Vagina (tissue), 2 donors: ENCODE measurements around the gene GP1BB. TPM values are rescaled to one million over a fixed set of nuclear protein-coding genes. Genes with fewer than 3 reads are reported as not detected.

ENCODE experiments used
- DNase-seq, 2 donors: peaks; one replicate each; pipeline ENCODE4 v3.0.0-alpha.2; 2017; ENCODE audit errors: extremely low spot score in 2 of 2
- H3K27ac ChIP-seq: fragments of 200-600 bp; sonication (generic); one replicate; pipeline ENCODE4 v1.5.1; 2019
- H3K27me3 ChIP-seq: fragments of 200-600 bp; sonication (generic); one replicate; pipeline ENCODE4 v1.5.1; 2019
- H3K36me3 ChIP-seq, 2 donors: fragments of 200-600 bp; sonication (generic); one replicate each; pipeline ENCODE4 v1.5.1; 2017 to 2019
- H3K4me1 ChIP-seq: fragments of 200-600 bp; sonication (generic); one replicate; pipeline ENCODE4 v1.5.1; 2019
- H3K4me3 ChIP-seq, 2 donors: fragments of 200-600 bp; sonication (generic); 1 replicate in 1 of 2; 2 replicates in 1 of 2; pipeline ENCODE4 v1.5.1; 2016 to 2019
- H3K9me3 ChIP-seq: fragments of 200-600 bp; sonication (generic); one replicate; pipeline ENCODE4 v1.5.1; 2019
- POLR2A ChIP-seq, 2 donors: fragments of 450-650 bp; IDR thresholded peaks; one replicate each; pipeline ENCODE4 v1.6.1; 2017; ENCODE audit warnings: antibody characterized with exemption in 2 of 2, mild to moderate bottlenecking in 2 of 2, moderate library complexity in 2 of 2
- POLR2AphosphoS5 ChIP-seq, 2 donors: sonication (generic); formaldehyde crosslinking; IDR thresholded peaks; one replicate each; pipeline ENCODE4 v1.9.0; 2017; ENCODE audit warnings: antibody characterized with exemption in 2 of 2, mild to moderate bottlenecking in 2 of 2, low read depth in 1 of 2; ENCODE audit not compliant: insufficient read depth in 1 of 2
- intact Hi-C: fragments of 100-400 bp; cut with DNase I; formaldehyde crosslinking; loops from one replicate; pipeline ENCODE4 v1.15.1; 2023
- total RNA-seq: library from RNA; depleted of rRNA; stranded (reverse); fragments of >200 nt; gene quantifications from one replicate; pipeline ENCODE4 v1.2.3, GENCODE V29; 2016
- TF ChIP-seq, protein P1 (sequence below), 3 experiments: fragments of 450-650 bp in 2 of 3; fragments of 200-600 bp in 1 of 3; sonication (generic) in 1 of 3; IDR thresholded peaks; one replicate each; pipeline ENCODE4 v1.5.1; 2017 to 2019; ENCODE audit warnings: antibody characterized with exemption in 3 of 3, mild to moderate bottlenecking in 2 of 3, moderate library complexity in 2 of 3

The GP1BB gene
- total RNA-seq, 1 donor from 2014 or later = 14.5 TPM

DNA sequence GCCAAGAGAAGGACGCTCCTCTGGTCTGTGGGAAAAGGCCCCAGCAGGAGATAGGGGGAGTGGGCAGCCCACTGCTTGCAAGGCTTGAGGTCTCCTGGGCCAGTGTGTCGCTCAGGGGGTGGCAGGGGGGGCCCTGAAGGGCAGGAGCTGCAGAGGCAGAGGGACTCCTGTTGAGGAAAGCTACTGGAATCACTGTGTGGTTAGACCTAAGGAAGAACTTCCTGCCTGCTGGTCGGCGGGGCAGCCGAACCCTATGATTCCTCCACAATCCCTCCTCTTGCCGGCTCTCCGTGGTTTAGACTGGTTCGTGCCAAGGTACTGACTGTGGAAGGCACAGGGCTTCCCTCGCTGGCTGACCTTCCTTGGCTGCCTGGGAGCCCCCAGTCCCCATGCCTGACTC is 6.2 kb downstream of the GP1BB start:
- H3K4me1 ChIP-seq = peaks cover 10% of the 10 kb centered on the region
- H3K36me3 ChIP-seq = no peaks in the 10 kb centered on the region
- TF ChIP-seq POLR2AphosphoS5 (IDR thresholded peaks at IDR 0.05; ENCODE audit: insufficient read depth in 1 of 2, low read depth in 1 of 2) (no peak), POLR2A (IDR thresholded peaks at IDR 0.05) (no peak)
- TF ChIP-seq, protein P1, sequence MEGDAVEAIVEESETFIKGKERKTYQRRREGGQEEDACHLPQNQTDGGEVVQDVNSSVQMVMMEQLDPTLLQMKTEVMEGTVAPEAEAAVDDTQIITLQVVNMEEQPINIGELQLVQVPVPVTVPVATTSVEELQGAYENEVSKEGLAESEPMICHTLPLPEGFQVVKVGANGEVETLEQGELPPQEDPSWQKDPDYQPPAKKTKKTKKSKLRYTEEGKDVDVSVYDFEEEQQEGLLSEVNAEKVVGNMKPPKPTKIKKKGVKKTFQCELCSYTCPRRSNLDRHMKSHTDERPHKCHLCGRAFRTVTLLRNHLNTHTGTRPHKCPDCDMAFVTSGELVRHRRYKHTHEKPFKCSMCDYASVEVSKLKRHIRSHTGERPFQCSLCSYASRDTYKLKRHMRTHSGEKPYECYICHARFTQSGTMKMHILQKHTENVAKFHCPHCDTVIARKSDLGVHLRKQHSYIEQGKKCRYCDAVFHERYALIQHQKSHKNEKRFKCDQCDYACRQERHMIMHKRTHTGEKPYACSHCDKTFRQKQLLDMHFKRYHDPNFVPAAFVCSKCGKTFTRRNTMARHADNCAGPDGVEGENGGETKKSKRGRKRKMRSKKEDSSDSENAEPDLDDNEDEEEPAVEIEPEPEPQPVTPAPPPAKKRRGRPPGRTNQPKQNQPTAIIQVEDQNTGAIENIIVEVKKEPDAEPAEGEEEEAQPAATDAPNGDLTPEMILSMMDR (IDR thresholded peaks at IDR 0.05) = no peak
- H3K27ac ChIP-seq = no peak overlapping the region
- H3K4me3 ChIP-seq = no peak overlapping the region
- H3K9me3 ChIP-seq = no peaks in the 10 kb centered on the region
- intact Hi-C loops = no loop called here
- no peak for DNase-seq
- no peaks in the 10 kb centered on the region for H3K27me3 ChIP-seq

DNA sequence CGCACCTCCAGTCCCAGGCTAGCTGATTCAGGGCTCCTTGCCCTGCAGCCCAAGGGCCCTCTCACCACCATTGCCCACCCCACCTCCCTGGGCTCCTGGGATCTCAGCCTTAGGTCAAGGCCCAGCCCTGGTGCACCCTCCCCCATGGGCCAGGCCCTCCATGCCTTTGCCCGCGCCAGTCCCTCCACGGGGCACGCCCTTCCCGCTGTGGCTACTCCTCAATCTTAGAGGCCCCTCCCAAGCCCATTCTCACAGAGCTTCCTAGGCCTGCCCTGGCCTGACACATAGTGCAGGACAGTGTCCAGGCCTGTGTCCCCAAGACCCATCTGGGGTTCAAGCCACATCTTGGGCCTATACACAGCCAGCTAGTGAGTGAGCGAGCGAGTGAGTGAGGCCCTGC is 6.9 kb downstream of the GP1BB start:
- Histone ChIP-seq H3K4me1 (peaks cover 10% of the 10 kb centered on the region), H3K4me3 (no peak overlapping the region), H3K36me3 (no peaks in the 10 kb centered on the region), H3K27me3 (no peaks in the 10 kb centered on the region), H3K9me3 (no peaks in the 10 kb centered on the region), H3K27ac (no peak overlapping the region)
- TF ChIP-seq POLR2AphosphoS5 (IDR thresholded peaks at IDR 0.05; ENCODE audit: insufficient read depth in 1 of 2, low read depth in 1 of 2) = no peak
- TF ChIP-seq POLR2A (IDR thresholded peaks at IDR 0.05) = no peak
- TF ChIP-seq, protein P1 (IDR thresholded peaks at IDR 0.05) = no peak
- intact Hi-C loops = loop anchor here (1.0 kb wide), 1 partner anchor 180 kb away; no protein-coding TSS in a partner anchor
- no peak for DNase-seq

DNA sequence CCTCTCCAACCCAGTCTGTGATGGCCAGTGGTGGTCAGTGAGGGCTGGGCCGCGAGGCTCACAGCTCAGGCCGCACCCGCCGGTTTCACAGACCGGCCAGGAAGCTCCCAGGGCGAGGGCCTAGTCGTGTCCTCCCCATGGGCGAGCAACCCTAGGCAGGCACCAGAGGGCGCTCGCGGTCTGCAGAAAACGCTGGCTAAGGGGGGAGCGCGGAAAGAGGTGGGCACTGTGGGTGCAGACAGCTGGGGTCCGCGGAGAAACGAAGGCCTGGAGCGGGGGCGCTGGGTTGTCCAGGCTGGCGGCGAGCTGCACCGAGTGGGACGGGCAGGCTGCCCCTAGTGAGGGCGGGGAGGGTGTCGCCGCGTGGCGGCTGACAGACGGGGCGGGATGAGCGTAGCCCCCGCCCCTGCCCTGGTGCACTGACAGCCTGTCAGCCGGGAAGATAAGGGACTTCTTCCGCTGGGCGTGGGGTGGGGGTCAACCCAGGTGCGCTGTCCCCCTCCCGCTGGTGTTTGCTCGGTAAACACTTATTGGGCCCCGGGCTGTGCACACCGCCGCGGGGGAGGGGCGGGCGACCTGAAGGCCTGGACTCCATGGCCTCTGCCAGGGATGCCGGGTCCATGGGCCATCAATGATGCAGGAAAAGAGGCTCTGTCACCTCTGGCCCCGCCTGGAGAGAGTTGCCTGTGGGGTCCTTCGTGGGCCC is 7.5 kb downstream of the GP1BB start:
- no peaks in the 10 kb centered on the region for H3K9me3 ChIP-seq
- H3K36me3 ChIP-seq = no peaks in the 10 kb centered on the region
- no peak overlapping the region for H3K27ac ChIP-seq
- DNase-seq = no peak
- intact Hi-C loops = loop anchor here (1.0 kb wide), 1 partner anchor 179 kb away; no protein-coding TSS in a partner anchor
- H3K4me3 ChIP-seq = peak overlapping the region; percentile 28 to 47
- no peaks in the 10 kb centered on the region for H3K27me3 ChIP-seq
- peaks cover 10% of the 10 kb centered on the region for H3K4me1 ChIP-seq
- TF ChIP-seq POLR2A (IDR thresholded peaks at IDR 0.05) (no peak), POLR2AphosphoS5 (IDR thresholded peaks at IDR 0.05; ENCODE audit: insufficient read depth in 1 of 2, low read depth in 1 of 2) (peak in 1 of 2 donors; percentile 42)
- TF ChIP-seq, protein P1 (IDR thresholded peaks at IDR 0.05) = peak; percentile 86 to 99 (median 98)

DNA sequence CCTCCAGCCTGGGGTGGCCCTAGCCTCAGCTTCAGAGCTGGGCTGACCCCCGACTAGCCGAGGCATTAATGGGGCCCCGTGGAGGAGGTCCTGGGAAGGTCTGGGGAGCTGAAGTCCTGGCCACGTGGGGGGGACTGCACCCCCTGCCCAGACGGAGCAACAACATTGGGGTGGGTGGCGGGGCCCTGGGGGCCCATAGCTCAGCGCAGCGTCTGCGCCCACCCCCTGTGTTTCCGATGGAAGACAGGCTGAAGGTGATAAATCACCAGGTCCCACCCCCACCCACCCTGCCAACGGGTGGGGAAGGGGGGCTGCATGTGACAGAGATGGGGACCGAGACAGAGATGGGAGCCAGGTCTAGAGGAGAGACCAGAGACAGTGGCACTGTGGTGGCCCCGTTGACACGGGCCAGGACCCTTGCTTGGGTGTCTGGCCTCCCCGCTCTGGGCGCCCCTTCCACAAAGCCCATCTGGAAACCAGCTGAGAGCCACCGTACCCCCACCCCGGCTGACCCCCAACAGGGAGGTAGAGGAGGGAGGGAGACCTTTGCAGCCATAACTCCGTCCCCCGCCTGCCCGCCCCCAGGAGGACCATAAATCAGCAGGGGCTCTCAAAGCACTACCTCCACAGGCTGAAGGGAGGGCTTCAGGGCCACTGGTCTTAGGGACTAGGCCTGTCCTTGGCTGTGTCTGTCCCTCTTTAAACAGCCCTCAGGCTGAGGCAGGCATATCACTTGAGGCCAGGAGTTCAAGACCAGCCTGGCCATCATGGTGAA is 8.2 kb downstream of the GP1BB start:
- TF ChIP-seq, protein P1 (IDR thresholded peaks at IDR 0.05) = no peak
- no peak for TF ChIP-seq POLR2AphosphoS5 (IDR thresholded peaks at IDR 0.05; ENCODE audit: insufficient read depth in 1 of 2, low read depth in 1 of 2)
- no peak for TF ChIP-seq POLR2A (IDR thresholded peaks at IDR 0.05)
- no peak for DNase-seq
- Histone ChIP-seq H3K4me3 (no peak overlapping the region), H3K4me1 (peaks cover 10% of the 10 kb centered on the region), H3K27ac (no peak overlapping the region), H3K27me3 (no peaks in the 10 kb centered on the region), H3K9me3 (no peaks in the 10 kb centered on the region), H3K36me3 (no peaks in the 10 kb centered on the region)
- intact Hi-C loops = no loop called here
